ENCODE data around the gene RAET1L.
"Not testable (repeated sequence)": the region's sequence is repeated elsewhere in the genome, so short reads cannot be mapped to it uniquely, and the experiment has no call there.

Gene RAET1L

GRCh38 chr6:150025201-150025917 is at the start of gene RAET1L:
TSS of gene RAET1L (minus strand) at chr6:150025532. CDS start at chr6:150025471, 61 bp downstream.
- no peak for DNase-seq (ENCODE audit: low read depth in 2 of 3, low spot score in 2 of 3)

GRCh38 chr6:150075034-150075421 is 49.7 kb upstream of the RAET1L start:
- DNase-seq (ENCODE audit: low read depth in 2 of 3, low spot score in 2 of 3), result no peak

- not testable (repeated sequence) for DNase-seq (ENCODE audit: low read depth in 2 of 3, low spot score in 2 of 3)
Measured at GRCh38 chr6:150074396-150075033, 49.2 kb upstream of the RAET1L start.

DNA sequence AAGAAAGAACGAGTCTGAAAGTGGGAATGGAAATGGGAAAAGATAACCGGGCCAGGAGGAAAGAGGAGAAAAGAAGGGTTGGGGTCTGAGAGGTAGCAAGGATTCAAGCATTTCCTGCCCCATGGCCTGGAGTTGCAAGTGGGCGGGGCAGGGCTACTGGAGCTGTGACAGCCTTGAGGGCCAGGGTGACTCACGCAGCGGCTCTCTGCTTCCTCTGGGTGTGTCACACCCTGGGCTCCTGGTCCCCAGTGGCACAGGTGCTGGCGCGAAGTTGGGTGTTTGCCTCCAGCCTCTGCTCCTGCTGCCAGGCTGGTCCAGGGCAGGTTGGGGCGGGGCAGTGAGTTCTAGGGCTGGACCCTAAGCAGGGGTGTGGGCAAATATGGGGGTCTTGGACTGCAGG is 46.9 kb upstream of the RAET1L start:
- no peak for DNase-seq (ENCODE audit: low read depth in 2 of 3, low spot score in 2 of 3)

DNA sequence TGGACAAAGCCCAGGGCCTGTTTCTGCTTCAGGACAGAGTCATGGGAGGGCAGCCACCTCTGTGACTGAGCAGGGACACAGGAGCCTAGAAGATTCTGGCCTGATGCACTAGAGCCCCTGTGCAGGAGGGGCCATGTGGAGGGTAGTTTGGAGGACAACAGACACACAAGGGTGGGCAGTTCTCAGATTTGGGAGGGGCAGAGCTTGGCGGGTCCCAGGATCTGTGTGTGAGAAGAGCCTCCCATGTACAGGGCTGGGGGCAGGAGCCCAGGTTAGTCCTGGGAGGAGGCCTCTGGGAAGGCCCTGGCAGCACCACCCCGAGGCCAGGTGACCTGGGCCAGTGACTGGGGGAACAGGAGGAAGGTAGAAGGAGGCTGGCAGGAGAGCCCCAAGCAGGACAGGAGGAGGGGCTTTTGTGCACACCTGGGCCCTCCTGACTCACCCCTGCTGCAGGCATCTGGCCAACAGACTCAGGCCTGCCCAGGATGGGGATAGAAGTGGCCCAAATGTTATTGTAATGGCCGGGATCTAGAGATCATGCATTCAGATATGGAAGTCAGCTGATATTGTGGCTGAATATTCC is 45.0 kb upstream of the RAET1L start:
- no peak for DNase-seq (ENCODE audit: low read depth in 2 of 3, low spot score in 2 of 3)

DNA sequence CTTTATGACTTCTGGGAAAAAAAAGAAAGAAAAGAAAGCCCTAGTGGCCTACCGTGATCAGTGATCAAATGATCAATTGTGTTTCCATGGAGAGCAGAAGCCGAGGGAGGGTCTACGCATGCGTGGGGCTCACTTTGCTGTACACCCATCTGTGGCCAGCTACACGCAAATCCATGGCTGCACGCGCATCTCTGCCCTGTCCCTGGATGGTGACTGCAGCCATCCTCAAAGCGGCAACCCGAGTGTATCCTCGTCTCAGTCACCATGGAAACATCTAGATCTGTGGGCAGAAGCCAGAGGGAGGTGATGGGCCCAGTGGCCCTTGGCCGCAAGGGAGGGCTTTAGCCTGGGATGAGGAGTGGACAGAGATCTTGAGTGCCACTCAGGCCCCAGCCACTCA is 44.4 kb upstream of the RAET1L start:
- DNase-seq (ENCODE audit: low read depth in 2 of 3, low spot score in 2 of 3), result no peak

- DNase-seq (ENCODE audit: low read depth in 2 of 3, low spot score in 2 of 3), result peak; percentile 40 to 56 (median 49)
Measured at GRCh38 chr6:150068720-150069648, 43.7 kb upstream of the RAET1L start, which contains the start of gene ULBP3. TSS of gene ULBP3 (minus strand) at chr6:150069121. CDS start at chr6:150069066, 55 bp downstream.

- DNase-seq (ENCODE audit: low read depth in 2 of 3, low spot score in 2 of 3), result no peak
Measured at GRCh38 chr6:150068151-150068550, 42.8 kb upstream of the RAET1L start.

DNA sequence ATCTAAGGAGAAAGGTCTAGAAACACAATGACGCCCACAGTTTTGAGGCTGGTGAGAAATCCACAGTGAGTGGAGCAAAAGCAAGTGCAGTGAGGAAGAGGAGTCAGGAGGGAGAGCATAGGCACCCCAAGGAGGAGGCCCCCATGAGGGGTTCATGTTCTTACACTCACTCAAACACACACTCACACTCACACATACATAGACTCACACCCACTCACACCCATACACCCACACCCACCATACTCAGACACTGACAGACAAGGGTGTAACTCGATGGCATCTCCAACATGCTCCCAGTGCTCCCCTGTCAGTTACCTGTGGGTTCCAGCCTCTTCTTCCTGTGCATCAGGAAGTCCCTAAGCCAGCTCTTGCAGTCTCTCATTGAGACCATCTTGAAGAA is 39.8 kb upstream of the RAET1L start:
- DNase-seq (ENCODE audit: low read depth in 2 of 3, low spot score in 2 of 3), result no peak

- no peak for DNase-seq (ENCODE audit: low read depth in 2 of 3, low spot score in 2 of 3)
Measured at GRCh38 chr6:150063640-150064039, 38.3 kb upstream of the RAET1L start.

DNA sequence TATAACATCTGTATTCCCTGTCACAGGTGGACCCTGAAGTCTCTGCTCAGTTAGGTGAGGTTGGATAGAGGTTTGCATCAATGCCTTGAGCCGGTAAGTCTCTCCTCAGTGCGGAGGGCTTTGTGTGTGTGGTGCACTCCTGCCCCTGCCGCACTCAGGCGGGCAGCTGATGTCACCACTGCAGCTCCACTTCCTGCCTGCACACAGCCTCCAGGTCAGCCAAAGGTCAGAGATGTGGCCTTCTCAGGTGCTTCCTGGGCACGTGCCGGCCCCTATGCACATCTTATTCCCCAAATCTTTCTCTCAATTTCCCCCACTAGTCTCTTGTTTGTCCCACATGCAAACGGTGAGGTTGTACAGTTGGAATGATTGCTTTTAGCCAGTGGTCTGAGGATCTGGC is 34.6 kb upstream of the RAET1L start:
- DNase-seq (ENCODE audit: low read depth in 2 of 3, low spot score in 2 of 3), result not testable (repeated sequence)

GRCh38 chr6:150058986-150059385 is 33.7 kb upstream of the RAET1L start:
- DNase-seq (ENCODE audit: low read depth in 2 of 3, low spot score in 2 of 3), result no peak

- no peak for DNase-seq (ENCODE audit: low read depth in 2 of 3, low spot score in 2 of 3)
Measured at GRCh38 chr6:150058231-150058792, 33.0 kb upstream of the RAET1L start.

DNA sequence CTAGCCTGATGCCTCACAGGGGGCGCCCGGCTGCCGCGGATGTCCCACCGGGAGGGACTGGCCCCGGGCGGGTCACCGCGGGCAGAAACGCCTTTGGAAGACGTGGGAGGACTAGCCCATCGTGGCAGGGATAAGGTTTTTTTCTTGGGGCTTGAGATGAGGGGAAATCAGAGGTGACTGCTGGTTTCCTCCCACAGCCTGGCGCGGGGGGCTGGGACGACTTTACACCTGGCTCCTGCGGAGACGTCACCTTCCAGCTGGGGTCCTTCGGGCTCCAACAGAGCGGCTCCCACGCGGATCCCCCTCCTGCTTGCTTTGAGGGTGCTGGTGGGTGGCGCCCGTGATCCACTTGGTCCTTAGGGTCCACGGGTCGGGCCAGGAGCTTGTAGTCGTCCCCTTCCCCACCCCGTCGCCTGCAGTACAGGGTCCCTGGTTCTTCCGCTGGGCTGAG is 32.2 kb upstream of the RAET1L start:
- no peak for DNase-seq (ENCODE audit: low read depth in 2 of 3, low spot score in 2 of 3)

- no peak for DNase-seq (ENCODE audit: low read depth in 2 of 3, low spot score in 2 of 3)
Measured at GRCh38 chr6:150056916-150057315, 31.6 kb upstream of the RAET1L start.

- DNase-seq (ENCODE audit: low read depth in 2 of 3, low spot score in 2 of 3), result no peak
Measured at GRCh38 chr6:150056156-150056555, 30.8 kb upstream of the RAET1L start.

DNA sequence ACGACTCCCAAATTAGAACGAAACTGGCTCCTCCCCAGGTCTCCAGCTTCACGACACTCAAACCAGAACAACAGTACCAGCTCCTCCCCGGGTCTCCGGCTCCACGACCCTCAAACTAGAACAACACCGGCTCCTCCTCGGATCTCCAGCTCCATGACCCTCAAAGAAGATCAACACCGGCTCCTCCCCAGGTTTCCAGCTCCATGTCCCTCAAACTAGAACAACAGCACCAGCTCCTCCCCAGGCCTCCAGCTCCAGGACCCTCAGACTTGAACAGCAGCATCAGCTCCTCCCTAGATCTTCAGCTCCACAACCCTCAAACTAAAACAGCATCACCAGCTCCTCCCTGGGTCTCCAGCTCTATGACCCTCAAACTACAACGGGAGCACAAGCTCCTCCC is 29.8 kb upstream of the RAET1L start:
- DNase-seq (ENCODE audit: low read depth in 2 of 3, low spot score in 2 of 3), result no peak

GRCh38 chr6:150053450-150053849 is 28.1 kb upstream of the RAET1L start:
- no peak for DNase-seq (ENCODE audit: low read depth in 2 of 3, low spot score in 2 of 3)

DNA sequence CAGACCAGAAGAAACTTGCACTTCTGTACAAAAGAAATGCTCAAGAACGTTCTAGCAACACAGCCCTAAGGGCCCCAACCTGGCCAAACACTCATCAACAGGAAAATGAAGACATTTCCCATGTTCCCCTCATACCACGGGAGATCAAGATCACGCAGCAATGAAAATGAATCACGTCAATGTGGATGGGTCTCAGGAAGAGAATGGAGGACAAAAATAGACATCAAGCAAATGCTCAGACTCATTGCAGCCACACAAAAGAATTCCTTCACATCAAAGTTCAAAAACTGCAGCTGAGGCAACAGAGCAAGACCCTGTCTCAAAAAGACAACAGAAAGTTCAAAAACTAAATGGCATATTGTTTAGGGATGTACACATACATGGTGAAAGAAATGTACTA is 25.5 kb upstream of the RAET1L start:
- no peak for DNase-seq (ENCODE audit: low read depth in 2 of 3, low spot score in 2 of 3)

GRCh38 chr6:150048099-150048498 is 22.8 kb upstream of the RAET1L start:
- no peak for DNase-seq (ENCODE audit: low read depth in 2 of 3, low spot score in 2 of 3)

DNA sequence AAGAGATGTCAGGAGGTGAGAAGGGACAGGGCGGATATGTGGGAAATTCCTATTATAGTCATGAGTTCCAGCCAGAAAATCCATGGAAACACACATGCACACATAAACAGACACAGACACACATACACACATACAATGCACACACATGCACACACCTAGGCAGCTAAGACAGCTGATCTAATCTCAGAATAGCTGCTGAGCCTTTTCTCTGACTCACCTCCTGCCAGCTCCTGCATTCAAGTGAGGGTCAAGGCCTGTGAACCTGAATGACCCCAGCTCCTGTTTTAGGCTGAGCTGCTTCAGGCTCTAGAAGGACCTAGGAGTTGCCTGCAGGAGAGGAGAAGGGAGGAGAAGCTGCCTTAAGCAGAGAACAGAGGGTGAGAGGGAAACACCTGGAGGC is 21.6 kb upstream of the RAET1L start:
- DNase-seq (ENCODE audit: low read depth in 2 of 3, low spot score in 2 of 3), result no peak
